Right renal pelvis (tissue), 4 donors: Measurements from ENCODE around the gene DNAAF2. TPM values are rescaled to one million over a fixed set of nuclear protein-coding genes. Genes with fewer than 3 reads are reported as not detected.
"Not testable (repeated sequence)": the region's sequence is repeated elsewhere in the genome, so short reads cannot be mapped to it uniquely, and the experiment has no call there.

Source experiments
- DNase-seq, 4 donors: peaks; one replicate each; pipeline ENCODE4 v3.0.0-alpha.2; 2013; ENCODE audit warnings: low read depth in 4 of 4, low spot score in 3 of 4, missing footprints in 1 of 4
- polyA plus RNA-seq, 4 donors: library from polyadenylated mRNA; unstranded; fragments of 120-200 nt; gene quantifications; one replicate each; pipeline ENCODE4 v1.2.1, GENCODE V29; 2013; ENCODE audit not compliant: insufficient read length in 4 of 4

The DNAAF2 gene
- 10 to 100 TPM; 16.1 to 20.5 (median 18.3) TPM for polyA plus RNA-seq

- peak; percentile 61 to 74 (median 70) for DNase-seq
Observed at GRCh38 chr14:49634547-49635334, at the start of gene DNAAF2. DNAAF2 (minus strand) TSS chr14:49635244; CDS start chr14:49635149, 95 bp downstream.

GRCh38 chr14:49679271-49679670 lies 44.2 kb upstream of the DNAAF2 start:
- no peak for DNase-seq

DNA sequence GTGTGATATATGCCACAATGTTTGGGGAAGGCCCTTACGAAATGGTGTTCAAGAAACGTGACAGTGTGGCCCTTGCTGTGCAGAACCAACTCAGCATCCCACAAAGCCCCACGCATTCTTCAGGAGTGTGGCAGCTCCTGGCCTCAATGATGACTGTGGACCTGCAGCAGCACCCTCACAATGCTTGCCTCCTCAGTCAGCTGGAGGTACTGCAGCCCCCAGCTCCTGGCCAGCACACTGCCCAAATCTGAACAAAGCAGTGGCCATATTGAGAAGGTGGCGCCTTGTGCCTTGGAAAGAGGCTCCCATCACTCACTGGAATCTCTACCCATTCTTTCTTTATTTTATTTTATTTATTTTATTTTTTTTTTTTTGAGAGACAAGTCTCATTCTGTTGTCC lies 42.6 kb upstream of the DNAAF2 start:
- DNase-seq: no peak

DNA sequence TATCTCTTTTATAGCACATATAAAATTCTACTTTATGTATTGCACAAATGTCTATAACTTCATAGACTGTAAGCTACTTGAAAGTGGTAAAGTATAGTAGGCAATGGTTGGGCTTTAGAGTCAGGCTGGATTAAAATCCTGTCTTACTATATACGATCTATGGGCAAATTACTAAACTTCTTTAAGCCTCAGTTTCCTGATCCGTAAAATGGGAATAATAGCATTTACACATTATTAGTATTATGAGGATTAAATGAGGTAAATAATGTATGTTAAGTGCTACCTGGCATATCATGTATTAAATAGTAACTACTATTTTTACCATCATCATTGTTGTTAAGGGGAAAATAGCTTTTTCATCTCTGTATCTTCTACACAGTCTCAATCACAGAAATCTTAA lies 38.5 kb upstream of the DNAAF2 start:
- no peak for DNase-seq

- no peak for DNase-seq
Observed at GRCh38 chr14:49670475-49670874, 35.4 kb upstream of the DNAAF2 start.

DNA sequence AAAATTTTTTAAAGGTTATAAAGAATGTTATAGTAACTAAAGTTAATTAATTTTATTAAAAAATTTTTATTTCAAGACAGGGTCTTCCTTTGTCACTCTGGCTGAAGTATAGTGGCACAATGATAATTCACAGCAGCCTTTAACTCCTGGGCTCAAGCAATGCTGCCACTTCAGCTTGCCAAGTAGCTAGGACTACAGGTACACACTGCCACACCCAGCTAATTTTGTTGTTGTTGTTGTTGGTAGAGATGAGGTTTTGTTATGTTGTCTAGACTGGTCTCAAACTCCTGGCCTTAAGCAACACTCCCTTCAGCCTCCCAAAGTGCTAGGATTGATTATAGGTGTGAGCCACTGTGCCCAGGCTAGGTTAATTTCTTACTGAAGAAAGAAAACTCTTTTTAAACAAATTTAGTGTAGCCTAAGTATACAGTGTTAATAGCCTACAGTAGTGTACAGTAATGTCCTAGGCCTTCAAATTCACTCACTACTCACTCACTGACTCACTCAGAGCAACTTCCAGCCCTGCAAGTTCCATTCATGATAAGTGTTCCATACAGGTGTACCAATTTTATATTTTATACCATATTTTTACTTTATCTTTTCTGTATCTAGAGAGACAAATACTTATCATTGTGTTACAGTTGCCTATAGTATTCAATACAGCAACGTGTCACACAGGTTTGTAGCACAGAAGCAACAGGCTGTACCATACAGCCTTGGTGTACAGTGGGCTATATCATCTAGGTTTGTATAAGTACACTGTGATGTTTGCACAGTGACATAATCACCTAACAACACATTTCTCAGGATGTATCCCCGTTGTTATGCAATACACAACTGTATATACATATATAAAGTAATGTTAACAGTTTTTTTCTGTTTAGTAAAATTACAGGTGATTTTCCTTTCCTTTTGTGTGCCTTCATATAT lies 24.7 kb upstream of the DNAAF2 start:
- DNase-seq: no peak

DNA sequence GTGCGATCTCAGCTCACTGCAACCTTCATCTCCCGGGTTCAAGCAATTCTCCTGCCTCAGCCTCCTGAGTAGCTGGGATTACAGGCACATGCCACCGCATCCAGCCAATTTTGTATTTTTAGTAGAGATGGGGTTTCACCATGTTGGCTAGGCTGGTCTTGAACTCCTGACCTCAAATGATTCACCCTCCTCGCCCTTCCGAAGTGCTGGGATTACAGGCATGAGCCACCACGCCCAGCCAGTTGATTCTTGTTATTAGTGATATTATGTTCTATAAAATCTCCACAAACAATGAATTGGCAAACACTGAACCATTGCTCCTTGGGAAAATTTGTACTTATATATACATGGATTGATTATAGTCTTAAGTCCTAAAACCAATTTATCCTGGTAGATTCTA lies 22.5 kb upstream of the DNAAF2 start:
- DNase-seq: not testable (repeated sequence)

- DNase-seq: no peak
Observed at GRCh38 chr14:49654511-49654910, 19.5 kb upstream of the DNAAF2 start.

- no peak for DNase-seq
Observed at GRCh38 chr14:49653508-49653907, 18.5 kb upstream of the DNAAF2 start.

- no peak for DNase-seq
Observed at GRCh38 chr14:49642163-49642562, 7.1 kb upstream of the DNAAF2 start.

GRCh38 chr14:49641697-49642129 lies 6.7 kb upstream of the DNAAF2 start:
- no peak for DNase-seq

- no peak for DNase-seq
Observed at GRCh38 chr14:49640540-49641417, 5.7 kb upstream of the DNAAF2 start.

GRCh38 chr14:49637534-49638078 lies 2.6 kb upstream of the DNAAF2 start:
- no peak for DNase-seq

DNA sequence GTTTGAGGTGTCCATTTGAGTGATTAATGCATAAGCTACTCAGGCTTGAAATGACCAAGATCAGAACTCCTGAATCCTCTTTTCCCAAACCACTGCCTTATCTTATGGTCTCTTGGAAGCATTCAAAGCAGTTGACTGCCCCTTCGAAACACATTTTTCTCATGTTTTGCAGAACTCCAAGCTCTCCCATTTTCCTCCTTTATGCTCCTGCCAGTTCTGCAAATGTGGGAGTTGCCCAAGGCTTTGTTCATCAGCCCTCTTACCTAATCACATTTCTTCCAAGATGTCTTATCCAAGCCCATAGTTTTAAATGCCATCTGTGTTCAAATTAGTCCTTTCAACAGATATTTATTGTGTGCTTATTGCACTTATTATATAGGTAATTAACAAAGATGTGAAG lies 1.8 kb upstream of the DNAAF2 start:
- DNase-seq: no peak

GRCh38 chr14:49633640-49634546 lies 1.2 kb downstream of the DNAAF2 start:
- DNase-seq: peak; percentile 90 to 93 (median 91)

DNA sequence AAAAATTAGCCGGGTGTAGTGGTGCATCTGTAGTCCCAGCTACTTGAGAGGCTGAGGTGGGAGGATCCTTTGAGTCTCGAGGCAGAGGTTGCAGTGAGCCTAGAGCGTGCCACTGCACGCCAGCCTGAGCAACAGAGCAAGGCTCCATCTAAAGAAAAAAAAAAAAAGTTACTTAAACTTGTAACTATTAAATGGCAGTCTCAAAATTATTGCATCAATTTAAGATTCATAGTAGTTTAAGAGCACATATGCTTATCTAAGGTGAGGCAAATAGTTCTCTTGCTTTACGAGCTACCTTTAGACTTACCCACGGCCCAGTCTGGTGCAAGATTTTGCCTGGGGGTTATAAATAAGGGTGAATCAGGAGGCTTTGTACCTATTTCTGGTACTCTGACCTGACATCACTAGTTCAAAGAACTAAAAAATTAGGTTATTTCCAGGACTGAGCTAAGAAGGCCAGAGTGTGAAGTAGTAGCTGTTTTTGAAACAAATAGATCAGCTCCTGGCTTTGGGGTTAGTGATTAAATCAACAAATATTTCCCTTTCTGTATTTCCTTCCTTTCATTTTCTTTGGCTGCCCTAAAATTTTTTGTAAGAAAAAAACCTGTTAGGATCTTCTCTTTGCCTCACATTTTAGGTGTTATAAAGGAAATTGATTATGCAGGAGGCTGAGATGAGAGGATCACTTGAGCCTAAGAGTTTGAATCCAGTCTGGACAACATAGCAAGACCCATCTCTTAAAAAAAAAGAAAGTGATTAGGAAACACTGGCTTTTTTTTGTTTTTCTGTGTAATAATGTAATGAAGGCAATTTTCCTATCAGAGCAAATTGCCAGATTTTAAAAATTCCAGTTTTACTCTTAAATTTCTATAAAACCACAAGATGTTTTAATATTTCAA lies 10.9 kb downstream of the DNAAF2 start:
- DNase-seq: no peak

DNA sequence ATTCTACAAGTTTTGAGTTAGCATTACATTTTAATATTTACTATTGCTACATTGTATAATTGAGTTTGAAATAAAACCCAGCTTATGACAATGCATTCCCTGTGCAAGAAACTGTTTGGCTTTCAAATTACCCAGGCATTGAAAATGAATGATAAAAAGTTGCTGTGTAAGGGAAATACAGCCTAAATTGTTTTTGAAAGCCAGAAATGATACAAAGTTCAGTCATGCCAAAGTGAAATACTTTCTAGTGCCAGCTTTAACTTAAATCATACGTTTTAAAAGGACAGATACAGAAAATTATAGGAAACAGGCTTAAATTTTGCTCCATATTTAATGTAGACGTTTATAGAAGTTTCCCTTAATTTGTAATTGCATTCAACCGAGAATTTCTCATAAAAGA lies 11.7 kb downstream of the DNAAF2 start:
- no peak for DNase-seq

GRCh38 chr14:49622022-49622607 lies 12.9 kb downstream of the DNAAF2 start:
- no peak for DNase-seq
